SK-N-MC (cell line): ENCODE results near the gene AHRR.
"Not testable (repeated sequence)": the region's sequence is repeated elsewhere in the genome, so short reads cannot be mapped to it uniquely, and the experiment has no call there.

ENCODE experiments used
- EZH2 ChIP-seq: fragments of 200-600 bp; sonication (generic); IDR thresholded peaks from one replicate; pipeline ENCODE4 v1.6.1; 2017; ENCODE audit warnings: antibody characterized with exemption
- FOXP2 ChIP-seq: optimal IDR thresholded peaks from 2 replicates; pipeline ENCODE3; 2011; ENCODE audit warnings: mild to moderate bottlenecking, moderate library complexity; ENCODE audit not compliant: insufficient read depth; ENCODE audit errors: extremely low read length, control extremely low read depth

DNA sequence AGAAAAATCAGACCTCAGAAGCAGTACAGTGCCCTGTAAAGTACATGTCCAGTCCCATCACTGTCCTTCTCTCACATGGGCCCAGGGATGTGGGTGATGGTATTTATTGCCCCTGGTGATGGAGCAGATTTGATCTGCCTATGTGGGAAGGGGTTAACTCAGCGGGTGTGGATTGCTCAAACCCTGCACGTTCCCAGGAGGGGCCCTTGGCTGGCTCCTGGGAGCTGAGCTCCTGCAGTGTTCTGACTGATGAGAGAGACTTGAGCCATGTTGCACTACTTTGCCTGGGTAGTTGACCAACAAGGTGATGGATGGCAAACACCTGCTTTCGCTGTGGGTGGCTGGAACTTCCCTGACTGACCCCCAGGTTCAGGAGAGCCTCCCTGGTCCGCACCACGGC is 21.6 kb upstream of the AHRR start:
- not testable (repeated sequence) for TF ChIP-seq FOXP2, EZH2
